ENCODE measurements around the gene PREX1.

DNA sequence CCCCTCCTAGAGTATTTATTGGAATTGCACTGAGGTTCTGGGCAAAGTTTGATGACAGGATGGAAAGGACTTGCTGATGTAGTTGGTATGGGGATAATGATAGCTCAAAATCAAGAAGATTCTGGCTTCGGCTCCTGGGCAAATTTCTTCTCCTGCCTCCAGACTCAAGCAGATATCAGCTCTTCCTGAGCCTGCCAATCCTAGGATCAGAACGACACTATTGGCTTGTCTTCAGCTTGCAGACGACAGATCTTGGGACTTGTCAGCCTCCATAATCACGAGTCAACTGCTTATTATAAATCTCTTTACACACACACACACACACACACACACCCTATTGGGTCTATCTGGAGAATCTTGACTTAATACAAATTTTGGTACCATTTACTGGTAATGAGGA lies 131.1 kb downstream of the PREX1 start:
- TF ChIP-seq, protein P1, sequence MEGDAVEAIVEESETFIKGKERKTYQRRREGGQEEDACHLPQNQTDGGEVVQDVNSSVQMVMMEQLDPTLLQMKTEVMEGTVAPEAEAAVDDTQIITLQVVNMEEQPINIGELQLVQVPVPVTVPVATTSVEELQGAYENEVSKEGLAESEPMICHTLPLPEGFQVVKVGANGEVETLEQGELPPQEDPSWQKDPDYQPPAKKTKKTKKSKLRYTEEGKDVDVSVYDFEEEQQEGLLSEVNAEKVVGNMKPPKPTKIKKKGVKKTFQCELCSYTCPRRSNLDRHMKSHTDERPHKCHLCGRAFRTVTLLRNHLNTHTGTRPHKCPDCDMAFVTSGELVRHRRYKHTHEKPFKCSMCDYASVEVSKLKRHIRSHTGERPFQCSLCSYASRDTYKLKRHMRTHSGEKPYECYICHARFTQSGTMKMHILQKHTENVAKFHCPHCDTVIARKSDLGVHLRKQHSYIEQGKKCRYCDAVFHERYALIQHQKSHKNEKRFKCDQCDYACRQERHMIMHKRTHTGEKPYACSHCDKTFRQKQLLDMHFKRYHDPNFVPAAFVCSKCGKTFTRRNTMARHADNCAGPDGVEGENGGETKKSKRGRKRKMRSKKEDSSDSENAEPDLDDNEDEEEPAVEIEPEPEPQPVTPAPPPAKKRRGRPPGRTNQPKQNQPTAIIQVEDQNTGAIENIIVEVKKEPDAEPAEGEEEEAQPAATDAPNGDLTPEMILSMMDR (conservative IDR thresholded peaks at IDR 0.05; ENCODE audit: low read depth in 2 of 2) = no peak
- no peak for TF ChIP-seq ZNF331 (CRISPR knock-in tag; IDR thresholded peaks at IDR 0.05; ENCODE audit: low read depth)
- TF ChIP-seq NANOG (IDR thresholded peaks at IDR 0.05; ENCODE audit: borderline replicate concordance) = no peak
- no peak for TF ChIP-seq EZH2 (IDR thresholded peaks at IDR 0.05; ENCODE audit: low read depth, unreplicated experiment)
- no peak for TF ChIP-seq POLR2AphosphoS5 (IDR thresholded peaks at IDR 0.05; ENCODE audit: low read depth)
- TF ChIP-seq, protein P2, sequence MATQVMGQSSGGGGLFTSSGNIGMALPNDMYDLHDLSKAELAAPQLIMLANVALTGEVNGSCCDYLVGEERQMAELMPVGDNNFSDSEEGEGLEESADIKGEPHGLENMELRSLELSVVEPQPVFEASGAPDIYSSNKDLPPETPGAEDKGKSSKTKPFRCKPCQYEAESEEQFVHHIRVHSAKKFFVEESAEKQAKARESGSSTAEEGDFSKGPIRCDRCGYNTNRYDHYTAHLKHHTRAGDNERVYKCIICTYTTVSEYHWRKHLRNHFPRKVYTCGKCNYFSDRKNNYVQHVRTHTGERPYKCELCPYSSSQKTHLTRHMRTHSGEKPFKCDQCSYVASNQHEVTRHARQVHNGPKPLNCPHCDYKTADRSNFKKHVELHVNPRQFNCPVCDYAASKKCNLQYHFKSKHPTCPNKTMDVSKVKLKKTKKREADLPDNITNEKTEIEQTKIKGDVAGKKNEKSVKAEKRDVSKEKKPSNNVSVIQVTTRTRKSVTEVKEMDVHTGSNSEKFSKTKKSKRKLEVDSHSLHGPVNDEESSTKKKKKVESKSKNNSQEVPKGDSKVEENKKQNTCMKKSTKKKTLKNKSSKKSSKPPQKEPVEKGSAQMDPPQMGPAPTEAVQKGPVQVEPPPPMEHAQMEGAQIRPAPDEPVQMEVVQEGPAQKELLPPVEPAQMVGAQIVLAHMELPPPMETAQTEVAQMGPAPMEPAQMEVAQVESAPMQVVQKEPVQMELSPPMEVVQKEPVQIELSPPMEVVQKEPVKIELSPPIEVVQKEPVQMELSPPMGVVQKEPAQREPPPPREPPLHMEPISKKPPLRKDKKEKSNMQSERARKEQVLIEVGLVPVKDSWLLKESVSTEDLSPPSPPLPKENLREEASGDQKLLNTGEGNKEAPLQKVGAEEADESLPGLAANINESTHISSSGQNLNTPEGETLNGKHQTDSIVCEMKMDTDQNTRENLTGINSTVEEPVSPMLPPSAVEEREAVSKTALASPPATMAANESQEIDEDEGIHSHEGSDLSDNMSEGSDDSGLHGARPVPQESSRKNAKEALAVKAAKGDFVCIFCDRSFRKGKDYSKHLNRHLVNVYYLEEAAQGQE (IDR thresholded peaks at IDR 0.05; ENCODE audit: unreplicated experiment) = no peak
- no peak for TF ChIP-seq STAT1 (IDR thresholded peaks at IDR 0.05; ENCODE audit: unreplicated experiment)
- TF ChIP-seq EZH2phosphoT487 (IDR thresholded peaks at IDR 0.05; ENCODE audit: unreplicated experiment) = no peak
